Liver (tissue), 3 donors: ENCODE measurements around the gene ACKR3.

Experiments
- CTCF ChIP-seq: fragments of 150-350 bp; IDR thresholded peaks from 2 replicates; pipeline ENCODE4 v1.5.1; 2017; ENCODE audit warnings: improper control_type of control experiment, low read depth, low read length; ENCODE audit not compliant: missing input control
- FOXA1 ChIP-seq: IDR thresholded peaks from 2 replicates; pipeline ENCODE4 v1.6.1; 2016; ENCODE audit warnings: antibody characterized with exemption
- FOXA2 ChIP-seq: IDR thresholded peaks from 2 replicates; pipeline ENCODE4 v1.6.1; 2016; ENCODE audit warnings: antibody characterized with exemption
- GABPA ChIP-seq, 2 donors: IDR thresholded peaks in 1 of 2; conservative IDR thresholded peaks in 1 of 2; 2 replicates each; pipeline ENCODE4 v1.6.1; 2016; ENCODE audit warnings: antibody characterized with exemption in 2 of 2, mild to moderate bottlenecking in 1 of 2, moderate library complexity in 1 of 2
- HNF4G ChIP-seq: IDR thresholded peaks from 2 replicates; pipeline ENCODE4 v1.6.1; 2016; ENCODE audit warnings: antibody characterized with exemption
- JUND ChIP-seq, 2 donors: IDR thresholded peaks; 2 replicates each; pipeline ENCODE4 v1.6.1; 2016; ENCODE audit warnings: antibody characterized with exemption in 2 of 2
- RAD21 ChIP-seq, 2 donors: IDR thresholded peaks; 2 replicates each; pipeline ENCODE4 v1.6.1; 2016; ENCODE audit warnings: antibody characterized with exemption in 2 of 2, mild to moderate bottlenecking in 2 of 2
- SP1 ChIP-seq: IDR thresholded peaks from 2 replicates; pipeline ENCODE4 v1.6.1; 2018; ENCODE audit warnings: antibody characterized with exemption, mild to moderate bottlenecking
- TAF1 ChIP-seq: conservative IDR thresholded peaks from 2 replicates; pipeline ENCODE4 v1.6.1; 2016; ENCODE audit warnings: antibody characterized with exemption, mild to moderate bottlenecking
- YY1 ChIP-seq: IDR thresholded peaks from 2 replicates; pipeline ENCODE4 v1.6.1; 2016; ENCODE audit warnings: antibody characterized with exemption, mild to moderate bottlenecking
- TF ChIP-seq, protein P1 (sequence below): IDR thresholded peaks from 2 replicates; pipeline ENCODE4 v1.6.1; 2016; ENCODE audit warnings: antibody characterized with exemption
- TF ChIP-seq, protein P2 (sequence below): IDR thresholded peaks from 2 replicates; pipeline ENCODE4 v1.6.1; 2016; ENCODE audit warnings: antibody characterized with exemption
- TF ChIP-seq, protein P3 (sequence below): IDR thresholded peaks from 2 replicates; pipeline ENCODE4 v1.6.1; 2016; ENCODE audit warnings: antibody characterized with exemption, mild to moderate bottlenecking
- TF ChIP-seq, protein P4 (sequence below): IDR thresholded peaks from 2 replicates; pipeline ENCODE4 v1.6.1; 2016; ENCODE audit warnings: antibody characterized with exemption
- donor health status: healthy.
- donor health status: healthy.

- TF ChIP-seq CTCF (no peak), RAD21 (IDR thresholded peaks at IDR 0.05) (no peak), FOXA2 (no peak), TAF1 (no peak), JUND (IDR thresholded peaks at IDR 0.05) (no peak), GABPA (IDR thresholded peaks at IDR 0.05 in 1 of 2, conservative IDR thresholded peaks at IDR 0.05 in 1 of 2) (no peak), FOXA1 (no peak), YY1 (no peak), HNF4G (no peak), SP1 (no peak)
- TF ChIP-seq, protein P1, sequence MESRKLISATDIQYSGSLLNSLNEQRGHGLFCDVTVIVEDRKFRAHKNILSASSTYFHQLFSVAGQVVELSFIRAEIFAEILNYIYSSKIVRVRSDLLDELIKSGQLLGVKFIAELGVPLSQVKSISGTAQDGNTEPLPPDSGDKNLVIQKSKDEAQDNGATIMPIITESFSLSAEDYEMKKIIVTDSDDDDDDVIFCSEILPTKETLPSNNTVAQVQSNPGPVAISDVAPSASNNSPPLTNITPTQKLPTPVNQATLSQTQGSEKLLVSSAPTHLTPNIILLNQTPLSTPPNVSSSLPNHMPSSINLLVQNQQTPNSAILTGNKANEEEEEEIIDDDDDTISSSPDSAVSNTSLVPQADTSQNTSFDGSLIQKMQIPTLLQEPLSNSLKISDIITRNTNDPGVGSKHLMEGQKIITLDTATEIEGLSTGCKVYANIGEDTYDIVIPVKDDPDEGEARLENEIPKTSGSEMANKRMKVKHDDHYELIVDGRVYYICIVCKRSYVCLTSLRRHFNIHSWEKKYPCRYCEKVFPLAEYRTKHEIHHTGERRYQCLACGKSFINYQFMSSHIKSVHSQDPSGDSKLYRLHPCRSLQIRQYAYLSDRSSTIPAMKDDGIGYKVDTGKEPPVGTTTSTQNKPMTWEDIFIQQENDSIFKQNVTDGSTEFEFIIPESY = no peak
- TF ChIP-seq, protein P2, sequence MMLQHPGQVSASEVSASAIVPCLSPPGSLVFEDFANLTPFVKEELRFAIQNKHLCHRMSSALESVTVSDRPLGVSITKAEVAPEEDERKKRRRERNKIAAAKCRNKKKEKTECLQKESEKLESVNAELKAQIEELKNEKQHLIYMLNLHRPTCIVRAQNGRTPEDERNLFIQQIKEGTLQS = no peak
- TF ChIP-seq, protein P3, sequence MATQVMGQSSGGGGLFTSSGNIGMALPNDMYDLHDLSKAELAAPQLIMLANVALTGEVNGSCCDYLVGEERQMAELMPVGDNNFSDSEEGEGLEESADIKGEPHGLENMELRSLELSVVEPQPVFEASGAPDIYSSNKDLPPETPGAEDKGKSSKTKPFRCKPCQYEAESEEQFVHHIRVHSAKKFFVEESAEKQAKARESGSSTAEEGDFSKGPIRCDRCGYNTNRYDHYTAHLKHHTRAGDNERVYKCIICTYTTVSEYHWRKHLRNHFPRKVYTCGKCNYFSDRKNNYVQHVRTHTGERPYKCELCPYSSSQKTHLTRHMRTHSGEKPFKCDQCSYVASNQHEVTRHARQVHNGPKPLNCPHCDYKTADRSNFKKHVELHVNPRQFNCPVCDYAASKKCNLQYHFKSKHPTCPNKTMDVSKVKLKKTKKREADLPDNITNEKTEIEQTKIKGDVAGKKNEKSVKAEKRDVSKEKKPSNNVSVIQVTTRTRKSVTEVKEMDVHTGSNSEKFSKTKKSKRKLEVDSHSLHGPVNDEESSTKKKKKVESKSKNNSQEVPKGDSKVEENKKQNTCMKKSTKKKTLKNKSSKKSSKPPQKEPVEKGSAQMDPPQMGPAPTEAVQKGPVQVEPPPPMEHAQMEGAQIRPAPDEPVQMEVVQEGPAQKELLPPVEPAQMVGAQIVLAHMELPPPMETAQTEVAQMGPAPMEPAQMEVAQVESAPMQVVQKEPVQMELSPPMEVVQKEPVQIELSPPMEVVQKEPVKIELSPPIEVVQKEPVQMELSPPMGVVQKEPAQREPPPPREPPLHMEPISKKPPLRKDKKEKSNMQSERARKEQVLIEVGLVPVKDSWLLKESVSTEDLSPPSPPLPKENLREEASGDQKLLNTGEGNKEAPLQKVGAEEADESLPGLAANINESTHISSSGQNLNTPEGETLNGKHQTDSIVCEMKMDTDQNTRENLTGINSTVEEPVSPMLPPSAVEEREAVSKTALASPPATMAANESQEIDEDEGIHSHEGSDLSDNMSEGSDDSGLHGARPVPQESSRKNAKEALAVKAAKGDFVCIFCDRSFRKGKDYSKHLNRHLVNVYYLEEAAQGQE = no peak
- TF ChIP-seq, protein P4, sequence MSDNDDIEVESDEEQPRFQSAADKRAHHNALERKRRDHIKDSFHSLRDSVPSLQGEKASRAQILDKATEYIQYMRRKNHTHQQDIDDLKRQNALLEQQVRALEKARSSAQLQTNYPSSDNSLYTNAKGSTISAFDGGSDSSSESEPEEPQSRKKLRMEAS = no peak
These were observed 18.5 kb downstream of the ACKR3 start for GRCh38 chr2:236587861-236588815.
